Suppressor macrophage treated with lipopolysaccharide for 1 hour (primary cell): ENCODE data around the gene UBTD1.
"Not testable (repeated sequence)": the region's sequence is repeated elsewhere in the genome, so short reads cannot be mapped to it uniquely, and the experiment has no call there.

Experiments
- DNase-seq, 3 donors: peaks; one replicate each; pipeline ENCODE4 v3.0.0-alpha.2; 2020 to 2022

Gene UBTD1

GRCh38 chr10:97517096-97517750 is 18.5 kb downstream of the UBTD1 start:
- no peak for DNase-seq

- DNase-seq = no peak
Observed at GRCh38 chr10:97517778-97518300, 19.1 kb downstream of the UBTD1 start.

GRCh38 chr10:97518301-97519043 is 19.7 kb downstream of the UBTD1 start:
- DNase-seq = no peak

- no peak for DNase-seq
Observed at GRCh38 chr10:97519342-97519741, 20.6 kb downstream of the UBTD1 start.

GRCh38 chr10:97520520-97520919 is 21.8 kb downstream of the UBTD1 start:
- DNase-seq = no peak

DNA sequence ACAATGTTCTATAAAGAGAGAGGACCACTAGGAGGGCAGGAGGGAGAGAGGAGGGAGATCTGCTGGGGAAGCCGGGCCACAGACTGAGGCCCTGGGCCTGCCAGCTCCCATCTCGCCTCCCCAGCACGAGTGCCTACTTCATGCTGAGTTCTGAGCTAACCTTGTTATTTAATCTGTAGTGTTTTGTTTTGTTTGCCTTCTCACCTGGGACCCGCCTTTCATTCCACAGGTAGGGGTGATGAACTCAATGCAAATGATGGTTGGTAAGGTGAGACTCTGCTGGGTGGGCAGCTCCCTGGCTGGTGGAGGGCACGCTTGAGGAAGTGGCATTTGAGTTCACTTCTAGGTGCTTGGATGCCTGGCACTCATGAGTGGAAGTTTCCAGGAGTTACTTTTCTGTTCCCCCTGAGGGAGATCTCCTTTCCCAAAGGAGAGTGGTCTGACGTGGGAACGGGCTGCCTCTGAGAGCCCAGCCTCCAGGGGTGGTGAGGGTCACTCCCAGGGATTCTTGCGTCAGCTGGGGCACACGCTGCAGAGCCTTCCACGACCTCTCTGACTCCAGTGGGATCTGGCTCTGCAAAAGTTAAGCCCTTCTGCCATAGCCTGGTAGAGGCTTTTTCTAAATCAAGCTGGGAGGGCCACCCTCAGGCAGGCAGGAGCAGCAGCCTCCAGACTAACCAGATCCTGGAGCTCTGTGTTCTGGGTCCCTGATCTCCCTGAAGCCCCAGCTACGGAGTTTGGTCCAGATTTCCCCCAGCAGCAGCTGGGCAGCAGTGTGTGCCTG is 22.4 kb downstream of the UBTD1 start:
- no peak for DNase-seq

- DNase-seq = no peak
Observed at GRCh38 chr10:97522071-97522470, 23.3 kb downstream of the UBTD1 start.

- DNase-seq = no peak
Observed at GRCh38 chr10:97522937-97523336, 24.2 kb downstream of the UBTD1 start.

DNA sequence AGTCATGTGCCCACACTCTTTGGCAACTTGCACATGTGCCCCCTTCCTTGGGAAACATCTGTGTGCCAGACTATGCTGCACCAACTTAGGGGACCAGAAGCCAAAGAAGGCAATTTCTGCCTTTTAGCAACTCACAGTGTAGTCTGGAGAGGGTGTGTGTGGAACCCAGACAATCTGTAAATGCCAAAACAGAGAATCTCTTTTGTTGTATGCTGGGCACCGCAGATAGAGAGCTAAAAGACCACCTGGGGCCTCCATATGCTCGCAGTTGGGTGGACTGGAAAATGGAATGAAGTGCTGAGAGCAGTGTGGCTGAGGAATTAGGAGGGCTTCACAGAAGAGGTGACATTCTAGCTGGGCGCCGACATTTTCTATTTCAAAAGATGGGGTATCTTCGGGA is 26.4 kb downstream of the UBTD1 start:
- DNase-seq = no peak

DNA sequence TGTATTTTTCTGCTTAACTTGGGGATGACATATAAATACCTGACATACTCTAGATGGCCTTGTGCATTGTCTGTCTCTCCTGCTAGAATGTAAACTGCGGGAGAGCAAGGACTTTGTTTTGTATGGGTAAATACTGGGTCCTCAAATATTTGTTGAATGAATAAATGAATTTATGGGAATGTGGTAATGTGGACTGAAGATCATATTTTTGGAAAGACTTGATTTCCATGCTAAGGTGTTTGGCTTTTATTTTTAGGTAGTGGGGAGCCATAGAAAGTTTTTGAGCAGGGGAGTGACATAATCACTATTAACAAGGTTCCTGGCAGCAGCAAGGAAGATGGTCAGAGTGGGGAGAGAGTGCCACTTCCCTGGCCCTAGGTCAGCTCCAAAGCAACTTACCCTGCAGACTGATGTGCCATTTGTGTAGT is 27.0 kb downstream of the UBTD1 start:
- no peak for DNase-seq

GRCh38 chr10:97528876-97529275 is 30.2 kb downstream of the UBTD1 start:
- DNase-seq = not testable (repeated sequence)

DNA sequence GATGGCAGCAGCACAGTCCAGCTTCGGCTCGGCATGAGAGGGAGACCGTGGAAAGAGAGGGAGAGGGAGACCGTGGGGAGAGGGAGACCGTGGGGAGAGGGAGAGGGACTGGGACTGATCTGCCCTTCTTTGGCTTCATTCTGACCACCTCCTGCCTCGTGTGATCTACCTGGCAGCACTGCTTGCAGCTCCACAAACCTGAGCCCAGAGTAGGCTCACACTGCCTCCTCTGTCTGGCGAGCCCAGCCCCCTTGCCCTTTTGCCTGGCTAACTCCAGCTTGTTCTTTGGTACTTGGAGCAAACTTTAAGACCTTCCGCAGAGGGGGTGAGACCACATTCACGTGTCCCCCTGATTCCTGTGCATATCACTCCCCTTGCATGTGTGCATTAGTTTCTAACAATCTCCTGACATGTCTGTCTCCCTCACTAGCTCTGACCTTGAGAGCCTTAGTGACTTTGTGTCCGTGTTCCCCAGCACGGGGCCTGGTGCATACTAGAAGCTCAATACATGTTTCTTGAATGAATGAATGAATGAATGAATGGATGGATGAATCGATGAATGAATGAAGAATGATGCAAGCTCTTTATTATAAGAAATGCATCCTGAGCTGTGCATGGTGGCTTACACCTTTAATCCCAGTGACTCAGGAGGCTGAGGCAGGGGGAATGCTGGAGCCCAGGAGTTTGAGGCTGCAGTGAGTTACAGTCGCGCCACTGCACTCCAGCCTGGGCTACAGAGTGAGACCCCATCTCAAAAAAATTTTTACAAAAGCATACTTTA is 31.2 kb downstream of the UBTD1 start:
- DNase-seq = no peak

DNA sequence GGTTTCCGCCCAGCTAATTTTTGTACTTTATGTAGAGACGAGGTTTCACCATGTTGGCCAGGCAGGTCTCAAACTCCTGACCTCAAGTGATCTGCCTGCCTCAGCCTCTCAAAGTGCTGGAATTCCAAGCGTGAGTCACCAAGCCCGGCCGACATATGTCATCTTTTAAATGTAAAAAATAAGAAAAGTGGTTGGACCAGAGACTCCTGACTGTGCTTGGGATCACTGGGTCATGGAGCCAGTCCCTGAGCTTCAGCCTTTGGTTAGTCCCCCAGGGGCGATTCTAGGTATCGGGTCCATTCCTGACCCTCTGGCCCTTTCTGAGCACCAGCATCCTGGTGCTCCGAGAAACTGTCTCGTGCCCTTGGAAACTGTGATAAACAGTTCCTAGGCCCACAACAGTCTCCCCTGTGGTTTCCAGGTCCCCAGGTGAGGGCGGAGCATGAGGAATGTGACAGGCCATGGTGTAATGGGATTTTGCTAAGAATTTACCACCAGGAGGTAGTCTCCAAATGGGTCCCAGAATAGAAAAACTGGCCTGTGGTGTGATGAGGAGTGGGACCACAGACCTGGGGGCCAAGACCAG is 32.8 kb downstream of the UBTD1 start:
- DNase-seq = no peak

GRCh38 chr10:97532935-97533671 is 34.4 kb downstream of the UBTD1 start:
- no peak for DNase-seq

DNA sequence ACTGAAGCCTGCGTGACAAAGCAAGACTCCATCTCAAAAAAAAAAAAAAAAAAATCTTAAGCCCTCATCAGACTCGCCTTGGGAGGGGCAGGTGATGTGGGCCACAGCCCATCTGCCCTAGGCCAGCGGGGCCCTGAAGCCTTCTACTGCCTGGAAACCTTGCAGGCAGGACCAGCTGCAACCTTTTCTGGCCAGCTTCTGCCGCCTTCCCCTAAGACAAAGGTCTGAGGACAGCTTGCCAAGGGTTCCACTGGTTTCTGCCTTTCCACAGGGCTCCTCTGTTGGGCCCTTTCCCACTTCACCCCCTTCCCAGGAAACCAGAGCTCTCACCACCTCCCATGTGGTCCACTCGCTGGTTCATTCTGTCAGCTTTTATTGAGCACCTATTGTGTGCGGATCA is 35.2 kb downstream of the UBTD1 start:
- no peak for DNase-seq

DNA sequence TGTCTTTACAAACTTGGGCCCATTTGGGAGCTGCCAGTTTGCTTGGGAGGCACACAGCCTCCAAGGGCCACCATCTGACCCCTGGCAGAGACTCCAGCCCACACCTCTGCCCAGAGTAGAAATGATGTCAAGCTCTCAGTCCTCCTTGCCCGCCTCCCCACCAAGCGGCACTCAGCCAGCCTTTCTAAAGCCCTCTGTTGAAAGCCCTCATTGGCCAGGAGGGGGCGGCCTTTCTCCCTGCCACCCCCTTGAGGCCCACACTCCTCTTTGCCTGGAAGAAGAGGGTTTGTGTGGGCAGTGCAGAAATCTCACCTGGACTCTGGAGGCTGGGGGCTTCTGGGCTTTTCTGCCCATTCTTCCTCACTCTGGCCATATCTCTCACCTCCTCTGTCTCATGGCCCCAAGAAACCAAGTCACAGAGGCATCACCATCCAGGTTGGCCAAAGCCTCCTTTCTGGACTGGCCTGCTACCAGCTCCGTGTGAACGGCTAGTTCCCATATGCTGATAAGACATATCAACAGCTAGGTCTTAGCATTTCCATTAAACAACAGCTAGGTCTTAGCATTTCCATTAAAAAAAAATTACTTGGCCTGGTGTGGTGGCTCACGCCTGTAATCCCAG is 36.1 kb downstream of the UBTD1 start:
- peak; percentile 69 to 85 (median 70) for DNase-seq

GRCh38 chr10:97537186-97537869 is 38.6 kb downstream of the UBTD1 start:
- no peak for DNase-seq

GRCh38 chr10:97538411-97538810 is 39.7 kb downstream of the UBTD1 start:
- peak; percentile 34 to 42 (median 41) for DNase-seq

GRCh38 chr10:97538839-97539238 is 40.1 kb downstream of the UBTD1 start:
- DNase-seq = no peak

DNA sequence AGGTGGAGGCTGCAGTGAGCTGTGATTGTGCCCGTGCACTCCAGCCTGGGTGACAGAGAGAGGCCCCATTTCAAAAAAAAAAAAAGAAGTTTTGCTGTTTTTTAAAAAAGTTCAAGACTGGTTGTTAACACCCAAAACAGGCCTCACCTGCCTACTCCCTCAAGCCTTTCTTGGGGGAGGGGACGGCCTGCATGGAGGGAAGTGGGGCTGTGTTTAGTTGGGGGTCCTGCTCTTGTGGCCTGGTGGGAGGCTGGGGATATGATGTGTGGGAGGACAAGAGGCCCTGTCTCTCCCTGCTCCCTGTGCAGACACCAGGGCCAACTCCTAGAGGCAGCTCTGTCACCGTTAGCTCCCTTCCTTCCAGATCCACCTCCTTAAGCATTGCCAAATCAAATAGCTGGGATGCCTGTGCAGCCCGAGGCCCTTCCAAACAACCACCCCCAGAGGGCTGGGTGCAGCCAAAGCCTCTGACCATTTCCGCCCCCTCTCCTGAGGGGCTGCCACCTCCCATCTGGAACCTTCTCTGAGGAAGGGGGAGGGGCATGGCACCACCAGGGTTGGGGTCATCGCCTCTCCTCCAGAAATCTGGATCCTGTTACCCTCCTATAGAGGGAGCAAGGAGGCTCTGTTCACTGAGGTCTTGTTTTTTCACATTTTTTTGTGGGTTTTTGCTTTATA is 40.9 kb downstream of the UBTD1 start:
- no peak for DNase-seq
